NB4 (cell line): ENCODE results near the gene CDADC1.

ENCODE experiments used
- DNase-seq: peaks from one replicate; pipeline ENCODE4 v3.0.0; 2010; ENCODE audit warnings: low read depth
- H3K4me3 ChIP-seq: one replicate; pipeline ENCODE4 v1.5.1; 2011; ENCODE audit warnings: mild to moderate bottlenecking, low read depth, low read length, moderate library complexity
- MYC ChIP-seq: IDR thresholded peaks from 2 replicates; pipeline ENCODE4 v1.6.1; 2011; ENCODE audit warnings: low read depth, low read length
- POLR2A ChIP-seq: IDR thresholded peaks from 2 replicates; pipeline ENCODE4 v1.6.1; 2011; ENCODE audit warnings: mild to moderate bottlenecking; ENCODE audit not compliant: insufficient read length; ENCODE audit errors: extremely low read depth
- TF ChIP-seq, protein P1 (sequence below): IDR thresholded peaks from one replicate; pipeline ENCODE4 v1.5.1; 2012; ENCODE audit warnings: low read depth, low read length
- TF ChIP-seq, protein P2 (sequence below): IDR thresholded peaks from 2 replicates; pipeline ENCODE4 v1.6.1; 2011; ENCODE audit warnings: low read depth, low read length

The CDADC1 gene

DNA sequence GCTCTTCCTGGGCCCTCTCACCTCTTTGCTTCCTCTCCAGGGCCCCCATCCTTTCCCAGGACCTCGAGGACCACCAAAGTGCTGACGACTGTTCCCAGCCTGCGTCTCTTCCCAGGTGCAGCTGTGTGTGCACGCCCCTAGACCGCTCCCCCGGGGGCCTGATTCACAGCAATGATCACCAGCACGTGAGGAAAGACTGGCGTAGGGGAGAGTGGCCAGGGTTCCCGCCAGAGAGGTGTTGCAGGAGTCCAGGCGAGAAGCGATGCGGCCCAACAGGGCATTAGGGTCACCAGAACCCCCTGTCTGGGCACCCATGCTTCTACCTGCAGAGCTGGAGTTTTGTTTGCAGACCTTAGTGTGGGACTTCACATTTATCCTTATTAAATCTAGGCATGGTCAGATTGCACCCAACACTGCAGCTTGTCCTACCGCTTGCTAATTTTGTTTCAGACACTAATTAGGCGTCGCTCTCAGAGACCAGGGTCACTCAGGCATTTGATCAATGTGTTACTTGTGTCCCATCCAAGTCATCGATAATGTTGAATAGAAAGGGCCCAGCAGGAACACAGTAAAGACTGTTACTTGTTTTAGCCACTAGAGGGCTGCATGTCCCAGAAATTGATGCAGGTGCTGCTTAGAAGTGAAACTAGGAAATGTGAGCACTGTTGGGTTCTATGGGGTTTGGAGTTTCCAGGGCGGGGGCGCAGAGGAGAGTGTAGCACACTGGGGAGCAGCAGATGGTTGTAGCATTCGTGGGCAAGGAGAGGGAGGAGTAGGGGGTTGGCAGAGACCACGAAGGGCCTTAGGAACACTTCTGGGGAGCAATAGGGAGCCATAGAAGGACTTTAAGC is 53.2 kb downstream of the CDADC1 start:
- peak; percentile 84 for DNase-seq
- no peak for TF ChIP-seq POLR2A
- TF ChIP-seq, protein P1, sequence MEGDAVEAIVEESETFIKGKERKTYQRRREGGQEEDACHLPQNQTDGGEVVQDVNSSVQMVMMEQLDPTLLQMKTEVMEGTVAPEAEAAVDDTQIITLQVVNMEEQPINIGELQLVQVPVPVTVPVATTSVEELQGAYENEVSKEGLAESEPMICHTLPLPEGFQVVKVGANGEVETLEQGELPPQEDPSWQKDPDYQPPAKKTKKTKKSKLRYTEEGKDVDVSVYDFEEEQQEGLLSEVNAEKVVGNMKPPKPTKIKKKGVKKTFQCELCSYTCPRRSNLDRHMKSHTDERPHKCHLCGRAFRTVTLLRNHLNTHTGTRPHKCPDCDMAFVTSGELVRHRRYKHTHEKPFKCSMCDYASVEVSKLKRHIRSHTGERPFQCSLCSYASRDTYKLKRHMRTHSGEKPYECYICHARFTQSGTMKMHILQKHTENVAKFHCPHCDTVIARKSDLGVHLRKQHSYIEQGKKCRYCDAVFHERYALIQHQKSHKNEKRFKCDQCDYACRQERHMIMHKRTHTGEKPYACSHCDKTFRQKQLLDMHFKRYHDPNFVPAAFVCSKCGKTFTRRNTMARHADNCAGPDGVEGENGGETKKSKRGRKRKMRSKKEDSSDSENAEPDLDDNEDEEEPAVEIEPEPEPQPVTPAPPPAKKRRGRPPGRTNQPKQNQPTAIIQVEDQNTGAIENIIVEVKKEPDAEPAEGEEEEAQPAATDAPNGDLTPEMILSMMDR: peak; percentile 94
- TF ChIP-seq, protein P2, sequence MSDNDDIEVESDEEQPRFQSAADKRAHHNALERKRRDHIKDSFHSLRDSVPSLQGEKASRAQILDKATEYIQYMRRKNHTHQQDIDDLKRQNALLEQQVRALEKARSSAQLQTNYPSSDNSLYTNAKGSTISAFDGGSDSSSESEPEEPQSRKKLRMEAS: peak; percentile 50; the same call in 1 of the 2 replicates

DNA sequence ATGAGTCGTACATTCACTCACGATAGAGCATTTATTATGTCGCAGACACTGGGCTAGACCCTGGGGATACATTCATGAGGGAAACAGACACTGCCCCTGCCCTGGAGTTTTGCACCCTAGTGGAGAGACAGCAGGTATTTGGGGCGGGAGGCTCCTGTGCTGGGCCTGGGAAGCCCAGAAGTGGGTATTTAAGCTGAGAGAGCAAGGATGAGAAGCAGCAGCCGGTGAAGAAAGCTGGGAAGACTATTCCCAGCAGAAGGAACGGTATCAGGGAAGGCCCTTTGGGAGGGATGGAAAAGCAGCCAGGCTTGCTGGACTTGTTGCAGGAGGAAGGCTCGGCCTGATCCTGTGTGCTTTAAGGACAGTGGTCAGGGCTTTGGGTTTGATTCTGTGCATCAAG is 54.5 kb downstream of the CDADC1 start:
- no peak for TF ChIP-seq POLR2A
- TF ChIP-seq, protein P1: no peak
- no peak for TF ChIP-seq MYC
- TF ChIP-seq, protein P2: no peak
- no peak for DNase-seq
- H3K4me3 ChIP-seq: no peak overlapping the region

More for the DNA sequence above, 53.2 kb downstream of the CDADC1 start:
- H3K4me3 ChIP-seq: no peak overlapping the region

DNA sequence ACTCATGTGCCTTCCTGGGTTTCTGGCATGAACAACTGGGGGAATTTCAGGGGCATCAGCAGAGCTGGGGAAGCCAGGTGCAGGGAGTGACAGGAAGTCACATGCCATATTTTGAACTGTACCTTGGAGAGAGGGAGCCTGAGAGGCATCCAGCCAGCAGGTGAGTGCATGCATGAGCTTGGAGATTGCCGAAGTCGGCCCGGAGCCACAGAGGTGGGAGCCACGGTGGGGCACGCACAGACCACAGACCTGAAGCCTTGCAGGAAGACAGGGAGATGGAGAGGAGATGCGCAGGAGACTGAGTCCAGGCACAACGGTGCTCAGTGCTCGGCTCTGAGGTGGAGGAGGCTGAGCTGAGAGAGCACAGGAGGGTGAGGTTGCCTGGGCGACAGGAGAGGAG is 55.1 kb downstream of the CDADC1 start:
- no peak overlapping the region for H3K4me3 ChIP-seq
- TF ChIP-seq POLR2A: no peak
- TF ChIP-seq, protein P1: no peak
- TF ChIP-seq, protein P2: no peak
- no peak for TF ChIP-seq MYC
- no peak for DNase-seq

DNA sequence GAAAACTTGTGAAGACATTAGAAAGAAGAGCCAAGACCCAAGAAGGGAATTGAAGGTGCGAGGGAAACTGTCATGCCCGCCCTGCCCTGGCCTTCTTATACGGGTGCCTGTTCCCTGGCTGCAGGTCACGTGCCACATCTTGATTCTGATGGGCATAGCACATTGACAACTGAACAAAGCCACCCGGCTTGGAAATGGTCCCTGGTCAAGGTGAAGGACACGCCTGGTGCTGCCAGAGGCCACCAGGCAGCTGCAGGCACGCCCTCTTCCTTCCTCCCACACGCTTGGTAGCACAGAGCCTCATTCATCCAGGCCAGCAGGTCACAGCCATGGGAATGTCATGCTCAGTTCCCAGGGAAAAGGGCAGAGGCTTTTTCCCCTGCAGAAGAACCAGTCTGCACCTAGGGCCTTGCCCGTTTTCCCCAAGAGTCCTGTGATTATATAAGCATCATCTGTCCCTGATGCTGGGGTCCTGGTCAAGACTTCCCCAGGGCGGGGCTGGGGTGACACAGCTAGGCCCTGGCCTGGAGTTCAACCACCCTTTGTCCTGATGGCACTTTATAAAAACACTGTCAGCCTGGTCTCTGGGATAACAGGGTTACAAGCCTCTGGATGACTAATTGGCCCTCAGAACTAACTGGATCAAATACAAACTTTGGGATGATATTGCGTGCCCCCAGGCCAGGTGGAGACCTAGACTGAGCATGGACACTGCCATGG is 56.0 kb downstream of the CDADC1 start:
- H3K4me3 ChIP-seq: no peak overlapping the region
- TF ChIP-seq, protein P2: no peak
- TF ChIP-seq MYC: no peak
- no peak for TF ChIP-seq POLR2A
- TF ChIP-seq, protein P1: no peak
- no peak for DNase-seq

DNA sequence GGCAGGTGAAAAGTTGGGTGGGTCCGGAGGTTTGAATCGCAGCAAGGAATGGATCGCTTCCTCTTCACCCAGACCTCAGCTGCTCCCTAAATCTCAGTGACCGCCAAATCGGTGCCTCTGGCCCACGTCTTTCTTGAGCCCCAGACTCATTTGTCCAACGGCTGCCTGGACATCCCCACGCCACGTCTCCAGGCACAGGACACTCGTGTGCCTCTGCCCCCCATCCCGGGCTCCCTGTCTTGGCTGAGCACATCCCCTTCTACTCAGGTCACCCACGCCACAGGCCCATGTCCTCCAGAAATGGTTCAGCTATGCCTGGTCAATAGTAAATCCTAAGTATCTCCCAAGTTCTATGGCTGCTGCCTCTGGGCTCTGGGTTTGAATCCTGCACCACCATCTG is 56.6 kb downstream of the CDADC1 start:
- no peak for TF ChIP-seq POLR2A
- TF ChIP-seq MYC: no peak
- TF ChIP-seq, protein P2: no peak
- TF ChIP-seq, protein P1: no peak
- no peak for DNase-seq
- no peak overlapping the region for H3K4me3 ChIP-seq
